ENCODE measurements around the gene JAKMIP1.

DNA sequence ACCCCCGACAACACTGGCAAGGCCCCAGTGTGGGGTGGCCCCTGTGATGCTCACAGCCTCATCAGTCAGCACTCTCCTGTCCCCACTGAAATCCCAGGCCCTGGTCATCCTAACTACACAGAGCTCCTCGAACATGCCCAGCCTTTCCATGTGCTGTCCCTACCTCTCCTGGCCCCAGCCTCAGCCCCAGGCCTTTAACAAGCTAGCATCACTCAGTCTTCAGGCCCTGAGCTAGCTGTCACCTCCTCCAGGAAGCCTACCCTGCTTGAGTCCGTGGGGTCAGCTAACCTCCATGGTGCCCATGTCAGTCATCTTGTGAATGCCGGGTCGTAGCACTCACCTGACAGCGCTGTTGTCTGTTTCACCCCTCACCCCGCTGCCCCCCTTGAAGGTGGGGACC lies 156.5 kb downstream of the JAKMIP1 start:
- TF ChIP-seq, protein P1, sequence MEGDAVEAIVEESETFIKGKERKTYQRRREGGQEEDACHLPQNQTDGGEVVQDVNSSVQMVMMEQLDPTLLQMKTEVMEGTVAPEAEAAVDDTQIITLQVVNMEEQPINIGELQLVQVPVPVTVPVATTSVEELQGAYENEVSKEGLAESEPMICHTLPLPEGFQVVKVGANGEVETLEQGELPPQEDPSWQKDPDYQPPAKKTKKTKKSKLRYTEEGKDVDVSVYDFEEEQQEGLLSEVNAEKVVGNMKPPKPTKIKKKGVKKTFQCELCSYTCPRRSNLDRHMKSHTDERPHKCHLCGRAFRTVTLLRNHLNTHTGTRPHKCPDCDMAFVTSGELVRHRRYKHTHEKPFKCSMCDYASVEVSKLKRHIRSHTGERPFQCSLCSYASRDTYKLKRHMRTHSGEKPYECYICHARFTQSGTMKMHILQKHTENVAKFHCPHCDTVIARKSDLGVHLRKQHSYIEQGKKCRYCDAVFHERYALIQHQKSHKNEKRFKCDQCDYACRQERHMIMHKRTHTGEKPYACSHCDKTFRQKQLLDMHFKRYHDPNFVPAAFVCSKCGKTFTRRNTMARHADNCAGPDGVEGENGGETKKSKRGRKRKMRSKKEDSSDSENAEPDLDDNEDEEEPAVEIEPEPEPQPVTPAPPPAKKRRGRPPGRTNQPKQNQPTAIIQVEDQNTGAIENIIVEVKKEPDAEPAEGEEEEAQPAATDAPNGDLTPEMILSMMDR (IDR thresholded peaks at IDR 0.05), result no peak
- no peak for TF ChIP-seq POLR2A (IDR thresholded peaks at IDR 0.05)

Data from esophagus squamous epithelium (tissue), 4 donors.